Smooth muscle cell of the brain vasculature (primary cell): ENCODE measurements around the gene FAM221B.

Source experiments
- DNase-seq: peaks from one replicate; pipeline ENCODE4 v3.0.0-alpha.2; 2012; ENCODE audit warnings: low read depth, low spot score

Gene FAM221B

GRCh38 chr9:35828716-35829083 is at the start of gene FAM221B:
TSS of gene FAM221B (minus strand) at chr9:35828732. CDS start at chr9:35826161, 2,571 bp downstream.
- DNase-seq, result no peak

GRCh38 chr9:35872505-35872904 is 44.0 kb upstream of the FAM221B start:
- no peak for DNase-seq

- no peak for DNase-seq
Measured at GRCh38 chr9:35871545-35871944, 43.0 kb upstream of the FAM221B start.

GRCh38 chr9:35870351-35870923 is 41.9 kb upstream of the FAM221B start, which contains the start of gene OR13J1:
TSS of gene OR13J1 (minus strand) at chr9:35870401. CDS start at chr9:35870401, 0 bp downstream.
- no peak for DNase-seq

- no peak for DNase-seq
Measured at GRCh38 chr9:35869621-35870216, 41.2 kb upstream of the FAM221B start.

GRCh38 chr9:35868933-35869332 is 40.4 kb upstream of the FAM221B start:
- no peak for DNase-seq

GRCh38 chr9:35867538-35867937 is 39.0 kb upstream of the FAM221B start:
- DNase-seq, result no peak

GRCh38 chr9:35864695-35865255 is 36.2 kb upstream of the FAM221B start:
- no peak for DNase-seq

GRCh38 chr9:35863583-35863982 is 35.1 kb upstream of the FAM221B start:
- no peak for DNase-seq

- no peak for DNase-seq
Measured at GRCh38 chr9:35862328-35862727, 33.8 kb upstream of the FAM221B start.

- no peak for DNase-seq
Measured at GRCh38 chr9:35861161-35861897, 32.8 kb upstream of the FAM221B start.

- no peak for DNase-seq
Measured at GRCh38 chr9:35859990-35860339, 31.4 kb upstream of the FAM221B start.

GRCh38 chr9:35859310-35859989 is 30.9 kb upstream of the FAM221B start:
- no peak for DNase-seq

GRCh38 chr9:35858458-35858857 is 29.9 kb upstream of the FAM221B start:
- DNase-seq, result no peak

GRCh38 chr9:35856882-35857281 is 28.4 kb upstream of the FAM221B start:
- no peak for DNase-seq

GRCh38 chr9:35856206-35856605 is 27.7 kb upstream of the FAM221B start:
- no peak for DNase-seq

GRCh38 chr9:35854091-35854762 is 25.7 kb upstream of the FAM221B start:
- no peak for DNase-seq

GRCh38 chr9:35852876-35853865 is 24.6 kb upstream of the FAM221B start:
- DNase-seq, result no peak

- DNase-seq, result no peak
Measured at GRCh38 chr9:35852267-35852815, 23.8 kb upstream of the FAM221B start.
